IMR-90 (cell line): ENCODE results near the gene KCNIP3. TPM values are rescaled to one million over a fixed set of nuclear protein-coding genes. Genes with fewer than 3 reads are reported as not detected.

Source experiments
- ATAC-seq: fragments of 200-7000 bp; cut with Tn5 transposase; 2 replicates; pipeline ENCODE4 v1.9.1; 2020; ENCODE audit warnings: low read depth, mild to moderate bottlenecking, moderate library complexity
- BruUV-seq: library from RNA; stranded (reverse); fragments of 400-500 nt; replicated peaks from 2 replicates; lab custom pipeline; 2021; lab: Mats Ljungman, UMichigan
- CTCF ChIA-PET: fragments of 300-600 bp; formaldehyde crosslinking; extraction: SDS; loops from one replicate; lab custom pipeline; 2021; ENCODE audit warnings: antibody characterized with exemption; lab: Yijun Ruan, JAX
- POLR2A ChIA-PET: fragments of 300-600 bp; sonication (Branson Sonifier 250); formaldehyde crosslinking; loops from one replicate; lab custom pipeline; 2022; ENCODE audit warnings: antibody characterized with exemption; ENCODE audit not compliant: unreplicated experiment; lab: Charles Lee
- DNase-seq: peaks from one replicate; pipeline ENCODE4 v3.0.0; 2013
- H2AFZ ChIP-seq: replicated peaks from 2 replicates; pipeline ENCODE3; 2013; ENCODE audit warnings: low read length, mild to moderate bottlenecking; ENCODE audit not compliant: poor library complexity
- H2AK5ac ChIP-seq: 2 replicates; pipeline ENCODE4 v1.6.1; 2013; ENCODE audit warnings: low read depth, low read length, inconsistent platforms
- H2AK9ac ChIP-seq: replicated peaks from 2 replicates; pipeline ENCODE3; 2013; ENCODE audit warnings: mild to moderate bottlenecking, low read depth, low read length, moderate library complexity; ENCODE audit not compliant: poor library complexity
- H2BK120ac ChIP-seq: 2 replicates; pipeline ENCODE4 v1.6.1; 2013; ENCODE audit warnings: low read depth, low read length, inconsistent platforms
- H2BK15ac ChIP-seq: 3 replicates; pipeline ENCODE4 v1.6.1; 2013; ENCODE audit warnings: low read depth, low read length, inconsistent platforms
- H2BK20ac ChIP-seq: 2 replicates; pipeline ENCODE4 v1.6.1; 2013; ENCODE audit warnings: low read depth, mild to moderate bottlenecking, inconsistent platforms, low read length, moderate library complexity
- H2BK5ac ChIP-seq: 2 replicates; pipeline ENCODE4 v1.6.1; 2013; ENCODE audit warnings: mild to moderate bottlenecking, low read depth, low read length, inconsistent platforms; ENCODE audit not compliant: poor library complexity, severe bottlenecking
- H3K14ac ChIP-seq: replicated peaks from 2 replicates; pipeline ENCODE4 v1.6.1; 2013; ENCODE audit warnings: low read depth, low read length, inconsistent platforms
- H3K18ac ChIP-seq: 2 replicates; pipeline ENCODE4 v1.6.1; 2013; ENCODE audit warnings: low read depth, low read length, control low read depth
- H3K23ac ChIP-seq: 2 replicates; pipeline ENCODE4 v1.6.1; 2013; ENCODE audit warnings: low read depth, low read length, inconsistent platforms
- H3K27ac ChIP-seq: 2 replicates; pipeline ENCODE4 v1.5.1; 2013; ENCODE audit warnings: mild to moderate bottlenecking, control low read depth, low read length; ENCODE audit not compliant: insufficient read depth
- H3K27me3 ChIP-seq: 2 replicates; pipeline ENCODE4 v1.6.1; 2013; ENCODE audit warnings: low read length; ENCODE audit not compliant: control insufficient read depth, insufficient read depth
- H3K36me3 ChIP-seq: 2 replicates; pipeline ENCODE4 v1.6.1; 2013; ENCODE audit warnings: low read length, mixed read lengths; ENCODE audit not compliant: control insufficient read depth, insufficient read depth
- H3K4ac ChIP-seq: 2 replicates; pipeline ENCODE4 v1.6.1; 2013; ENCODE audit warnings: low read depth, low read length, inconsistent platforms
- H3K4me1 ChIP-seq: 2 replicates; pipeline ENCODE4 v1.6.1; 2013; ENCODE audit warnings: low read length, mixed read lengths; ENCODE audit not compliant: control insufficient read depth, insufficient read depth
- H3K4me2 ChIP-seq: 2 replicates; pipeline ENCODE4 v1.6.1; 2013; ENCODE audit warnings: low read depth, mild to moderate bottlenecking, control low read depth, low read length, moderate library complexity
- H3K4me3 ChIP-seq: 2 replicates; pipeline ENCODE4 v1.5.1; 2013; ENCODE audit warnings: low read depth, mild to moderate bottlenecking, control low read depth, low read length, moderate library complexity; ENCODE audit not compliant: insufficient read depth
- H3K56ac ChIP-seq: 2 replicates; pipeline ENCODE4 v1.6.1; 2013; ENCODE audit warnings: low read length, inconsistent platforms; ENCODE audit not compliant: insufficient read depth; ENCODE audit errors: extremely low read depth
- H3K79me1 ChIP-seq, 2 experiments: 2 replicates each; pipeline ENCODE4 v1.6.1; 2013; ENCODE audit warnings: low read length in 2 of 2, inconsistent platforms in 1 of 2, low read depth in 1 of 2
- H3K9ac ChIP-seq: 2 replicates; pipeline ENCODE4 v1.6.1; 2013; ENCODE audit warnings: low read depth, low read length, control low read depth
- H3K9me1 ChIP-seq: 2 replicates; pipeline ENCODE4 v1.6.1; 2013; ENCODE audit warnings: low read length, inconsistent platforms; ENCODE audit not compliant: insufficient read depth
- H3K9me3 ChIP-seq: 2 replicates; pipeline ENCODE4 v1.6.1; 2013; ENCODE audit warnings: low read length; ENCODE audit not compliant: control insufficient read depth, insufficient read depth
- H4K20me1 ChIP-seq: 2 replicates; pipeline ENCODE4 v1.6.1; 2013; ENCODE audit warnings: low read length, inconsistent platforms; ENCODE audit not compliant: insufficient read depth
- H4K5ac ChIP-seq: 2 replicates; pipeline ENCODE4 v1.6.1; 2013; ENCODE audit warnings: mild to moderate bottlenecking, low read depth, low read length, control low read depth
- H4K8ac ChIP-seq, 2 experiments: 2 replicates each; pipeline ENCODE4 v1.6.1; 2013; ENCODE audit warnings: low read depth in 2 of 2, low read length in 2 of 2, control low read depth in 1 of 2, inconsistent platforms in 1 of 2
- H4K91ac ChIP-seq: 2 replicates; pipeline ENCODE4 v1.6.1; 2013; ENCODE audit warnings: low read depth, low read length, inconsistent platforms; ENCODE audit not compliant: insufficient read depth
- BHLHE40 ChIP-seq: fragments of 150-350 bp; IDR thresholded peaks from 2 replicates; pipeline ENCODE4 v1.6.1; 2016; ENCODE audit warnings: mild to moderate bottlenecking, low read depth, low read length
- CEBPB ChIP-seq: IDR thresholded peaks from 2 replicates; pipeline ENCODE4 v1.6.1; 2012; ENCODE audit warnings: low read depth, low read length, improper control_type of control experiment
- CHD1 ChIP-seq: IDR thresholded peaks from 2 replicates; pipeline ENCODE4 v1.6.1; 2012; ENCODE audit warnings: low read depth, low read length, improper control_type of control experiment
- CTCF ChIP-seq: conservative IDR thresholded peaks from 2 replicates; pipeline ENCODE4 v1.5.1; 2012; ENCODE audit warnings: mild to moderate bottlenecking, low read depth, low read length, improper control_type of control experiment
- ELK1 ChIP-seq: fragments of 150-350 bp; IDR thresholded peaks from 2 replicates; pipeline ENCODE4 v1.6.1; 2016; ENCODE audit warnings: low read depth, mild to moderate bottlenecking, low read length, moderate library complexity, borderline replicate concordance
- FOS ChIP-seq: fragments of 150-350 bp; IDR thresholded peaks from 2 replicates; pipeline ENCODE4 v1.6.1; 2016; ENCODE audit warnings: low read depth, low read length
- MAFK ChIP-seq: IDR thresholded peaks from 2 replicates; pipeline ENCODE4 v1.6.1; 2012; ENCODE audit warnings: low read depth, low read length, improper control_type of control experiment
- MAZ ChIP-seq: IDR thresholded peaks from 2 replicates; pipeline ENCODE4 v1.6.1; 2012; ENCODE audit warnings: low read depth, mild to moderate bottlenecking, low read length, improper control_type of control experiment, moderate library complexity, borderline replicate concordance
- MXI1 ChIP-seq: IDR thresholded peaks from 2 replicates; pipeline ENCODE4 v1.6.1; 2012; ENCODE audit warnings: low read depth, mild to moderate bottlenecking, low read length, moderate library complexity, borderline replicate concordance
- NFE2L2 ChIP-seq: fragments of 150-350 bp; IDR thresholded peaks from 2 replicates; pipeline ENCODE4 v1.6.1; 2016; ENCODE audit warnings: low read depth, mild to moderate bottlenecking, low read length
- RAD21 ChIP-seq: IDR thresholded peaks from 2 replicates; pipeline ENCODE4 v1.6.1; 2012; ENCODE audit warnings: low read length, improper control_type of control experiment
- RCOR1 ChIP-seq: IDR thresholded peaks from 2 replicates; pipeline ENCODE4 v1.6.1; 2012; ENCODE audit warnings: mild to moderate bottlenecking, low read length, improper control_type of control experiment; ENCODE audit not compliant: insufficient replicate concordance
- RFX5 ChIP-seq: IDR thresholded peaks from 2 replicates; pipeline ENCODE4 v1.8.0; 2012; ENCODE audit warnings: low read depth, mild to moderate bottlenecking, low read length, moderate library complexity
- USF2 ChIP-seq: fragments of 150-350 bp; IDR thresholded peaks from 2 replicates; pipeline ENCODE4 v1.6.1; 2017; ENCODE audit warnings: mild to moderate bottlenecking, antibody characterized with exemption, low read length, low read depth
- WGBS, 2 experiments: methylation state at CpG; one replicate each; pipeline versions ENCODE4 v1.1.5 to v1.1.7; 2013; ENCODE audit warnings: missing lambda C conversion rate in 2 of 2; ENCODE audit not compliant: insufficient read length in 1 of 2; ENCODE audit errors: extremely low coverage in 2 of 2; 5-methylcytosine and 5-hydroxymethylcytosine counted together
- dilution Hi-C: fragments of 300-500 bp; cut with HindIII; formaldehyde crosslinking; loops from one replicate; pipeline ENCODE4 v1.14.3; 2018; ENCODE audit warnings: low sequenced_read_pairs; ENCODE audit not compliant: unreplicated experiment
- in situ Hi-C: fragments of 300-500 bp; cut with MboI; formaldehyde crosslinking; loops from 3 replicates; pipeline ENCODE4 v1.14.3; 2019; ENCODE audit warnings: low sequenced_read_pairs, inconsistent platforms, mixed read lengths
- intact Hi-C: fragments of 100-400 bp; cut with micrococcal nuclease; formaldehyde crosslinking; loops from 2 replicates; pipeline ENCODE4 v1.10.0; 2022
- polyA plus RNA-seq, 3 experiments: library from polyadenylated mRNA; depleted of rRNA; stranded (reverse); fragments of >200 nt; gene quantifications; 2 replicates each; pipeline ENCODE4 v1.2.3, GENCODE V29; 2012; ENCODE audit warnings: low replicate concordance in 1 of 3
- total RNA-seq: library from RNA; depleted of rRNA; stranded (reverse); fragments of >200 nt; gene quantifications from 2 replicates; pipeline ENCODE4 v1.2.3, GENCODE V29; 2012

The KCNIP3 gene
- total and polyA plus RNA-seq, 2 of the 4 experiments (the other 2 are of a cell fraction) = 0.72 to 1.4 TPM

GRCh38 chr2:95281071-95281470, 16.1 kb upstream of the KCNIP3 start:
- H3K14ac ChIP-seq = no peak overlapping the region
- TF ChIP-seq CHD1 = no peak
- no peak for TF ChIP-seq BHLHE40
- TF ChIP-seq MAFK = no peak
- no peak for TF ChIP-seq RCOR1
- TF ChIP-seq RFX5 = no peak
- no peak for TF ChIP-seq ELK1
- TF ChIP-seq FOS = no peak
- TF ChIP-seq CEBPB = no peak
- no peak for TF ChIP-seq CTCF
- TF ChIP-seq MAZ = no peak
- no peak for TF ChIP-seq USF2
- TF ChIP-seq NFE2L2 = no peak
- TF ChIP-seq MXI1 = no peak
- no peak for TF ChIP-seq RAD21
- no TSS peak for BruUV-seq

More at GRCh38 chr2:95281071-95281470, 16.1 kb upstream of the KCNIP3 start:
- Histone ChIP-seq H3K9me1 (no peaks in the 10 kb centered on the region), H3K18ac (no peak overlapping the region), H3K4me2 (no peak overlapping the region), H3K23ac (no peak overlapping the region), H2BK120ac (no peak overlapping the region), H2BK15ac (no peak overlapping the region), H2BK20ac (no peak overlapping the region), H3K27ac (no peak overlapping the region), H2AK9ac (no peak overlapping the region), H3K36me3 (no peaks in the 10 kb centered on the region), H3K56ac (no peak overlapping the region), H3K9ac (no peak overlapping the region), H4K20me1 (no peaks in the 10 kb centered on the region), H3K4me3 (no peak overlapping the region), H3K4ac (no peak overlapping the region), H2AFZ (no peak overlapping the region), H2BK5ac (no peak overlapping the region), H3K9me3 (no peaks in the 10 kb centered on the region), H4K5ac (no peak overlapping the region), H4K91ac (no peak overlapping the region), H3K79me1 (no peaks in the 10 kb centered on the region), H2AK5ac (no peak overlapping the region), H3K27me3 (no peaks in the 10 kb centered on the region), H3K4me1 (no peaks in the 10 kb centered on the region), H4K8ac (no peak overlapping the region)
- in situ Hi-C loops = no loop called here
- no peak for ATAC-seq
- intact Hi-C loops = no loop called here
- ChIA-PET POLR2A (no interaction called here), CTCF (no interaction called here)
- 100% methylated on average over 2 of the region's 8 CpGs; no CpG with 5 or more reads in 1 of the 2 experiments for WGBS, 2 experiments
- dilution Hi-C loops = no loop called here
- DNase-seq = no peak
